NCI-H345 treated with DMSO at 0.1 percent for 48 hours (cell line): ENCODE data around the gene CD79A.

ENCODE experiments used
- DNase-seq: peaks from one replicate; lab custom pipeline; 2025; ENCODE audit not compliant: unreplicated experiment; lab: John Stamatoyannopoulos, UW

The CD79A gene

DNA sequence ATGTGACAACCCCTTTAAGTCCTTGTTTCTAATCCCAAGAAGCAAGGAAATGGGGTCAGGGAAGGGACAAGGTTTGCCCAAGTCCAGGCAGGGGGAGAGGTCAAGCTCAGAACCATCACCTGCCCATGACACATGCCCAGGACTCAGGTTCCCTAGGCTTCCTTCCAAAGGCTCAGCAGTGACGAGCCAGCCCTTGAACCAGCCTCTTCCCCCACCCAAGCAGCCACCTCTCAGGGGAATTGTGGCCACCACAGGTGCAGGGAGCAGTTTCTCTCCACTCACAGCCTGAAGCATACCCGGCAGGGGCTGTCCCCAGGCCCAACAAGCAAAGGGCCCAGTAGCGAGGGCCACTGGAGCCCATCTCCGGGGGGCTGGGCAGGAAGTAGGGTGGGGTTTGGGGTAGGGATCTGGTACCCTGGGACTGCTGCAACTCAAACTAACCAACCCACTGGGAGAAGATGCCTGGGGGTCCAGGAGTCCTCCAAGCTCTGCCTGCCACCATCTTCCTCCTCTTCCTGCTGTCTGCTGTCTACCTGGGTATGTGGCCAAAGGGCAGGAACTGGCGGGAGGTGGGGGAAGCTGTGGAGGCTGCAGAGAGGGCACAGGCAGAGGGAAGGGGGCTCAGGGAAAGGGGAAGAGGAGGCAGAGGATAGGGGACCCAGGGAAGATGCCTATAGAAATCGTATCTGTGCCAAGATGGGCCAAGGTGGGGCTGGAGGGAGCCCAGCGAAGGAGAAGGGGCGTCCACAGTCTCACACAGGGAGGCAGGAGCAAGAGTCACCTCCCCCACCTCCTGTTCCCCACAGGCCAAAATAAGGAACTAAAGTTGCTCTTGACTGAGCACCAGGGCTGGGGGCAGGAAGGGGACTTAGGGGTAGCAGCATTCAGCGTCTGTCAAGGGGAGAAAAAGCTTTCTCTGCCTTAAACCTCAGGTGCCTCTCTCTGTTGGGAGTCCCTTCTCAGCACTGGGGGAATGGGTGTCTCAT, at the start of gene CD79A:
TSS of gene CD79A (plus strand) at position 433 of the 986 bp plus-strand sequence. CDS start at position 459, 26 bp downstream.
- DNase-seq = no peak

DNA sequence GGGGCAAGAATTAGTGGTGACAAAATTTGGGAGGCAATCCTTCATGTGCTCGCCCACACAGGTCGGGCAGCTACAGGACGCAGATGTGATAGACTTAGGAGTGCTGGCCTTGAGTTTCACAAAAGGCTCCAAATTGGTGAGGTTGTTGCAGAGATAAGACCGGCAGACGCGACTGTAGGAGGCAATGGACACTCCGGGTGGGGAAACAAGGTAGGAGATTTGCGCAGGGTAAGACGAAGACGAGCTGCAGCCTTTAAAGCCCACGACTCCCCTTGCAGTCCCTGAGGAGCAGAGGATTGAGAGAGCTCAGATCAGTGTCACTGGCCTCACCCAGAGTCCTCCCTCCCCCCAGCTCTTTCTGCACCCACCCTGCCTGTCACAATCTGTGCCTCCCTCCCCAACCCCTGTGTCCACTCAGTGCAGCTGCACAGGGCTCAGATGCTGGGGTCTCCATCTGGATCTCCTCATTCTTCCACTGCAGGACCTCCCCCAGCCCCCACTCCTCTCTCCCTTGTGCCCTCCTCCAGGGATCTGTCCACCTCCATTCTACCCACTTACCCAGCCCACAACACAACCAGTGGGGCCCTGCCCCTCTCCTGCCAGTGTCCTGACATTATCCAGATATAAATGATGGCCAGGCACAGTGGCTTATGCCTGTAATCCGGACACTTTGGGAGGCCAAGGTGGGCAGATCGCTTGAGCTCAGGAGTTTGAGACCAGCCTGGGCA, 38.9 kb upstream of the CD79A start:
- DNase-seq = no peak

DNA sequence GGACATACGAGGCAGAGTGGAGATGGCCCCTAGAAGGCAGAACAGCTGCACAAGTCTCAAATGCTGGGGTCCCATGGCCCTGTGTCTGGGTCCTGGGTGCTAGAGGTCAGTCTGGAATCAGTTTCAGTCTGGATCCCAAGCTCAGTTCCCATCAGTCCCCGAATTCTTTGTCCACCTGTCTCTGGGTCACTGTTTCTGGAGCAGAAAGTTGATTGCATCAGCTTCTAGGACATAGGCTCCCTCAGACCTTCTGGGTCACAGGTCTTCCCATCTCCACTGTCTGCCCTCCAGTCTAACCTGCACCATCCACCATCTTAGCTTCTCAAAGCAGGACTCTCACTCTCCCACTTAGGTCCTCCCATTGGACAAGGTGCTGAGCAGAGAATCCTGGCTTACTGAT, 37.9 kb upstream of the CD79A start:
- DNase-seq = no peak

DNA sequence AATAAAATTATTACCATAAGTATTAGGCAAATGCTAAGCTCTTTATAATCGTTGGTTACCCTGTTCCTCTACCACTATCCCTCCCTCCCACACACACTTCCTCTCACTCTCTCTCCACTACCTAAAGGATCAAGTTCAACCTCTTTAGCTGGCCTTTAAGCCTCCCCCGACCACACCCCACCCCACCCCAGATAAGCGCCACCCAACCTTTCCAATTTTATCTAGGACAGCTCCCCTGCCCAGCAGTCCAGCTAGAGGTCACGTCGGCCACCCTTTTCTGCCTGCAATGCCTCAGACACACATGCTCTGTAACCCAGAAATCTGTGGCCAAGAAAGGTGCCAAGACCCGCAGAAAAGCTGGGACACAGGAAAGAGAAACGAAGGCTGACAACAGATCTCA, 33.7 kb upstream of the CD79A start:
- DNase-seq = no peak

DNA sequence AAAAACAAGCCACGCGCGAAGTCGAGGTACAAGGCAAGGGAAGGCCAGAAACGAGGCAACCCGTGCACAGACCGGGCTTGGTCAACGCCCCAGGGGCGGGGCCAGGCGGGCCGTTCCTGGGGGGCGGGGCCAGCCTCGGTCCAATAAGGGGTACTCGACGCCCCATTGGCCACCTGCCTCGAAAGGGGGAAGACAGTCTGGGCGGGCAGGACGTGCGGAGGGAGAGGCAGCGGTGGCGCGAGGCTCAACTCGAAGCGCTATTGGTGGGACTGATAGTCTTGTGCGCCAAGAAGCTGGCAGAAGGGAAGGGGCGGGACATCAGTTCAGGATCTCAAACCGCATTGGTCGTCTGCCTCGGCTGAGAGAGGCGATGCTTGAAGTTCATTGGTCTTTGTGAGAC, 32.5 kb upstream of the CD79A start, which contains the start of gene LYPD4:
TSS of gene LYPD4 (minus strand) at position 83 of the 400 bp plus-strand sequence. CDS start 5,398 bp downstream, outside the sequence.
- DNase-seq = no peak

DNA sequence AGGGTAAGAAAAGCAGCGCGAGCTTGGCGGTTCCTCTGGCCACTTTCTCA, 32.3 kb upstream of the CD79A start, which contains the start of gene DMRTC2:
TSS of gene DMRTC2 (plus strand) at position 42 of the 50 bp plus-strand sequence. CDS start 2,387 bp downstream, outside the sequence.
- DNase-seq = no peak

DNA sequence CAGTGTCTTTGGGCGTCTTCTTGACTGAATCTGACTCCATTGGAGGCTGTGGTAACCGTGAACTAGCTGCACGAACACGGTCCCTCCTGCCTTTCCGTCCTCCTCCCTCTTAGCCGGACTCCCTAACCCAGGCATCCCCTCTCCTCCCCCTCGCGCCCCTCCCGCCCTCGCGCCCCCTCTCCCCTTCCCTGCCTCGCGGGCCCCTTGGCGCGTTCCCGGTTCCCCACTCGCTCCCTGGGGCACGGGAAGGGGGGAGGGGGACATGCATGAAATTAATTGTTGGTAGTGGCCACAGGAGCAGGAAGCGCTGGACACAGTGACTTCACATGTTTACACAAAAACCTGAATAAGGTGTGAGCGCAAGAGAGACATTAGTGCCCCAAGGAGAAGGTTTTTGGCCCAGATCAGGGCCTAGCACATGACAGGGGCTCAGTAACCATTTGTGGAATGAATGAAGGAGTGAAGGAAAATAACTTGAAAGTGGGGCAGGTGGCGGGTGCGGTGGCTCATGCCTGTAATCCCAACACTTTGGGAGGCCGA, 32.0 kb upstream of the CD79A start:
- DNase-seq = no peak

DNA sequence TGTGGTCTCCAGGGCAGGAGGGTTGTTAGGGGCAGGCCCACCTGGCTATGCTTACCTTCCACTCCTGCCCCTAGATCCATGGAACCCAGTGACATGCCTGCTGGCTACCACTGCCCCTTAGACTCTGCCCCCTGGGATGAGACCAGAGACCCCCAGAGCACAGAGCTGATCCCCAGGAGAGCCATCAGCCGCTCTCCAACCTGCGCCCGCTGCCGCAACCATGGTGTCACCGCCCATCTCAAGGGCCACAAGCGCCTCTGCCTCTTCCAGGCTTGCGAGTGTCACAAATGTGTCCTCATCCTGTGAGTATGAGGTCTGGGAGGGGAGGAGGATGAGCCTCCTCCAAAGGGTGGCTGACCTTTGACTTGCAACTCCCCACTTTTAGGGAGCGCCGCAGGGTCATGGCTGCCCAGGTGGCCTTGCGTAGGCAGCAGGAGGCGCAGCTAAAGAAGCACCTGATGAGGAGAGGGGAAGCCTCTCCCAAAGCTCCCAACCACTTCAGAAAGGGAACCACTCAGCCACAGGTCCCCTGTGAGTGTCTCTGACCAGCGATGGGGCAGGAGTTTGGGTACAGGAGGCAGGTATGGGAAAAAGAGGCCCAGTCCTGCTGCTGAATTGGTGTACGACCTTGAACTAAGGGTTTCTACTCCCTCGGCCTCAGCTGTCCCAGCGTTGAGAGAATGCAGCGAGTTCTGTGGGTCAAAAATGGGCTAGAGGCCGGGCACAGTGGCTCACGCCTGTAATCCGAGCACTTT, 29.6 kb upstream of the CD79A start:
- no peak for DNase-seq

DNA sequence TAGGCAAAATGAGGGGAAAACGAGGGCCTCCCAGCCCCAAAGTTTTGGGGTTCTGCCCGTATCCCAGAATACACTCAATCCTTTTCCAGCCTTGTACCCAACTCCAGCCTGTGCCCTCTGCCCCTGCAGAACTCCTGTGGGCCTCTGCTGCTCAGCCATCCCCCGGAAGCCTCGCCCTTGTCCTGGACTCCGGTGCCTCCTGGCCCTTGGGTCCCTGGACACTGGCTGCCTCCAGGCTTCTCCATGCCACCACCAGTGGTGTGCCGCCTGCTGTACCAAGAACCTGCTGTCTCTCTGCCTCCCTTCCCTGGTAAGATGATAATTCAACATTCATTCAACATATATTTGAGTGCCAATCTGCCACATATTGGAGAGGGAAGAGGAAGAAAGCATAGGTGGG, 28.4 kb upstream of the CD79A start:
- no peak for DNase-seq

DNA sequence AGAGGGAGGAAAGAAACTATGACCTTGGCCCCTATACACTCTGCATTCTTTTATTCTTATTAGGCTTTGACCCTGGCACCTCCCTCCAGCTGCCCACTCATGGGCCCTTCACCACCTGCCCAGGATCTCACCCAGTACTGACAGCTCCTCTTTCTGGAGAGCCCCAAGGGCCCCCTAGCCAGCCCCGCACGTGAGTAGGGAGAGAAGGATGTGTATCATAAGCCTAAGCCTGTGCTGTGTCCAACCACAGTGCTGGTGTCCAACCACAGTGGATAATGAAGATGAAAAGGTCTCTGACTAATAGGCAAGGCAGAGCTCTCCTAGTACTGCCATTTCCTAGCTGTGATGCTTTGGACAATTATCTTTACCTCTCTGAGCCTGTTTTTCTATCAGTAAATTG, 28.0 kb upstream of the CD79A start:
- DNase-seq = no peak

DNA sequence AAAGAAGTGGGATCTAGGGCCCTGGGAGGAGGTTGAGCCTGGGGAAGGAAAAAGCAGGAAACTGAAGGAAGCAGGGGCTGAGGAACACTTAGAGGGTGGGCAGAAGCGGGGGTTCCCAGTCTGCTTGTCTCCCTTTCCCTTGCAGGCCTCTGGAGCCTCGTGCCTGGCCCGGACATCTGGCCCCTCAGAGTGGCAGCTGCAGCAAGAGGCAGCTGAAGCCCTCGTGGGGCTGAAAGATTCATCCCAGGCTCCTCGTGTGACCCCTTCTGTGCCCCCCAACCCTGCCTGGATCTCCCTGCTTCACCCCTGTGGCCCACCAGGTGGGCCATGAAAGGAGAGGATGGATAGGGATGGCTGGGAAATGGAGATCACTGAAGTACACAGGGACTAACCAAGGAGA, 26.7 kb upstream of the CD79A start:
- no peak for DNase-seq

DNA sequence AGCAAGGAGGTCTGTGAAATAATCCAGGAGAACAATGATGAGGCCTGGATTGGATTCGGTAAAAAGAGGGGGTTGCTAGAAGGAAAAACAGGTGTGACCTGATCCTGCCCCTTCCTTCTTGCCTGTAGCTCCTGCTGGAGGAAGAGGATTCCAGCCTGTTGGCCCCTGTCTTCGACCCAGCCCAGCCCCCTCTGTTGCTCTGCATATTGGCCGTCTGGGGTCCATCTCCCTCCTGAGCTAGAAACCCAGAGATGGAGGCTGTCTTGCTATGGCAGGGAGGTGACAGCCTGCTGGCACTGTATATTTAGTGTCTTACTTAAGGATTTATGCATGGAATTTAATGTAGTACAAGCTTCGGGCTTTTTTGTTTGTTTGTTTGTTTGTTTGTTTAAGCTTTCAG, 25.6 kb upstream of the CD79A start:
- DNase-seq = no peak

DNA sequence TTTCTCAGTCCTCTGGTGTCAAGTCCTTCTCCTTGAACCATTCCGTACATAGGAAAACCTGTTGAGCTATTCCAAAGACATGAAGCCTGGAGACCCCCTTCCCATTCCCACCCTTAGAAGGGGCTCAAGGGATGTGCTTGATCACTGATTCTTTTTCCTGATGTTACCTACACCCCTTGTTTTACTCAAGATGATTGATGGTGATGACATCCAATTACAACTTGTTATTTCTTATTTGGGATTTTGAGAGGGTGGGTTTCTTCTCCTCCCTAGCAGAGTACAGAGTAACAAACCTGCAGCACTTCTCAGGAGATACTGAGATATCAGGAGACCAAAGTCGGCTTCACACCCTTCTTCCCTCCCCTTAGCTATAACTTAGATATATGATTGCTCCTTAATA, 23.7 kb upstream of the CD79A start:
- no peak for DNase-seq

DNA sequence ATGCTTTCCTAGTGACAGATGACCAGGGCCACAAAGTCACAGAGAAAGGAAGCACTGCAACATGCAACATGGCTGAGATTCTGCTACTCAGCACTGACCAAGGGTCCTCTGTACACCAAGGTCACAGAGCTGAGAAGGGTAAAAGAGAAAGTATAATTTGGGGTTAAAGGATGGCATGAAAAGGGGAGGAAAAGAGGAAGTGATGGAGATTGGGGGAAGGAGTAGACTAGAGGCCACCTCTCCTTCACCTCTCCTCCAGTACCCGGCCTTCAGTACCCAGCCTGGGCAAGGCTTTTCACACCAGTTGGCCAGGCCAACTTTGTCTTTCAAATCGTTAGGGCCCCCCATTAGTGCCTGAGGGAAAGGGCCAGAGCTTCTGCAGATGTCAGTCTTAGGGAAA, 23.3 kb upstream of the CD79A start:
- DNase-seq = no peak

DNA sequence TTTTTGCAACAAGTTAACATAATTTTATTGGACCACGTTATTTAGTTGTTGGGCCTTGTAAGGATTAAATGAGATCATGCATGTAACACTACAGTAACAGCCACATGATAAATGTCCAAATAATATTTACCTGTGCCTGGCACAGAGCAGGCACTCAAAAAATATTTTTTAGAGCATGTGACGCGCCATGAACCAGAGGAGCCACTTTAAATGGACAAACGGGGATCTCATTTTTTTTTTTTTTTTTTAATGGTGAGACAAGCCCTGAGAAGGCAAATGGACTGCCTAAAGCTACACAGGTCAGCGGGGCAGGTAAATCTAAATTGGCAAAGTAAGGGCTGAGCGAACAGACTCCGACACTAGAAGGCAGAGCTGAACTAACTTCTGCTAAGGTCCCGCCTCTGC, 17.9 kb upstream of the CD79A start:
- no peak for DNase-seq

DNA sequence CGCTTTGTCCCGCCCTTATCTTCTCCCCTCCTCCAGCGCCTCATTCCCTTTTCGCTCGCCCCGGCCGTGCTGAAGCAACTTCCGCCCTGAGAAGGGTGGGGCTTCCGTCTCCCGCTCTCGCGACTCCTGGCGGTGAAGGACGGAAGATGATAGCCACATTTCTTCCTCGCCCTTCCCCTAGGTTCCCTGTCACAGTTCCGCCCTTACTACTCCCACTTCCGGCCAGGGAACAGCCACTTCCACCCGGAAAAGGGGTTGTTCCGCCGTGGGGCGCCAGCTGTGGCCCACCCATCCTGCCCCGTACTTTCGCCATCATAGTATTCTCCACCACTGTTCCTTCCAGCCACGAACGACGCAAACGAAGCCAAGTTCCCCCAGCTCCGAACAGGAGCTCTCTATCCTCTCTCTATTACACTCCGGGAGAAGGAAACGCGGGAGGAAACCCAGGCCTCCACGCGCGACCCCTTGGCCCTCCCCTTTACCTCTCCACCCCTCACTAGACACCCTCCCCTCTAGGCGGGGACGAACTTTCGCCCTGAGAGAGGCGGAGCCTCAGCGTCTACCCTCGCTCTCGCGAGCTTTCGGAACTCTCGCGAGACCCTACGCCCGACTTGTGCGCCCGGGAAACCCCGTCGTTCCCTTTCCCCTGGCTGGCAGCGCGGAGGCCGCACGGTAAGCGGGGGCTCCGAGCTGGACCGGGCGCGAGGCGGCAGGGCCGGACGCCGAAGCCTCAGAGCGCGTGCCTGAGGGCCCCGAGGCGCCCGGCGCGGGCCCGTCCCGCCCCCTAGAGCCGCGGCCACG, 17.3 kb upstream of the CD79A start, which contains the start of gene RPS19:
TSS of gene RPS19 (plus strand) at position 638 of the 801 bp plus-strand sequence. CDS start 520 bp downstream, outside the sequence.
- peak; percentile 84 for DNase-seq

DNA sequence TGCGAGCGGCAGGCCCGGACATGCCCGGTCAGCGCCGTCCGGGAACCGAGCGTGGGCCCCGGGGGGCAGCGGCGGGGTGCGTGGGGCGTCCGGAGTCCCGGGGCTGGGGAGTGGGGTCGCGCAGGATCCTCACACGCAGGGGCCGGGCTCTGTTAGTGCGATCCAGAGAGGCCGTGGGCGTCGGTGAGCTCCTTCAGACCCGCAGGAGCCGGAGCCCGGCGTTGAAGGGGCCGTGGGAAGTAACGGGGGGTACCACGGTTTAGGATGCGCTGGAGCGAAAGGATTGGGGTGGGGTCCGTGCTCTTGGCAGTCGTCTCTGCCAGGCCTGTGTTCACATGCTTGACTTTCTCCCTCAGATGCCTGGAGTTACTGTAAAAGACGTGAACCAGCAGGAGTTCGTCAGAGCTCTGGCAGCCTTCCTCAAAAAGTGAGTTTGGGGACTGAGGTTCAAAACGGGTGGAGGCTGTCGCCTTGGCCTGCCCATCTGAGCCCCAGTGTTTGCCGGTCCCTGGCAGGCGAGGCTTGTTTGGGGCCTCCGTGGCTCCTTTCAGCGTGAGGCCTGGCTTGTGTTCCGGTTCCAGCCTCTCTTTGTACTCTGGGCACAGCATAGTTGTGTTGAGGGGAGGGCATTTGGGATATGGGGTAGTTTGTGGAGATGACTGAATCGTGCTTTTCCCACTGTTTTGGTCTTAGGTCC, 16.5 kb upstream of the CD79A start:
- no peak for DNase-seq

DNA sequence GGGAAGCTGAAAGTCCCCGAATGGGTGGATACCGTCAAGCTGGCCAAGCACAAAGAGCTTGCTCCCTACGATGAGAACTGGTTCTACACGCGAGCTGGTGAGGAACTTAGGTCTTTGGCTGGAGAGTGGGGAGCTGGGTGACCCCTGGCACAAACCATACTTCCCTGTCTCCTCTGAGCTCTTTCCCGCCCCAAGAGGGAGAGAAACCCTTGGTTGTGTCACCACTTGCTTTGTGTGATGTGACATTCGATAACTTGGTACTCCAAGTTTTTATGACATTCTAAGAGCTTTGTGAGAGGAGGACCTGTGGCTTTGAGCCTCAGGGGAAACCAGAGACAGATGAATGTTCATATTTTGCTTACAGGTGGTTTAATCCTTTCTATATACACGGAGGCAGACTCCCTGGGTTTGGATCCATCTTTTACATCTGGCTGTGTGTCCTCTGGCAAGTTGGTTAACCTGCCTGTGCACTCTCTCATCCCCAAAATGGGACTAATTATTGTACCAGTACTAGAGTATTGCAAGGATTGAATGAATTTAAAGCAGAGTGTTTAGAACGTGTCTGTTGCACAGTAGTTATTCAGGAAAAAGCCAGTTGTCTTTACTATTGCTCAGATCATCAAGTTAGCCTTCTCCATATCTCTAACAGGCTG, 15.8 kb upstream of the CD79A start:
- no peak for DNase-seq

DNA sequence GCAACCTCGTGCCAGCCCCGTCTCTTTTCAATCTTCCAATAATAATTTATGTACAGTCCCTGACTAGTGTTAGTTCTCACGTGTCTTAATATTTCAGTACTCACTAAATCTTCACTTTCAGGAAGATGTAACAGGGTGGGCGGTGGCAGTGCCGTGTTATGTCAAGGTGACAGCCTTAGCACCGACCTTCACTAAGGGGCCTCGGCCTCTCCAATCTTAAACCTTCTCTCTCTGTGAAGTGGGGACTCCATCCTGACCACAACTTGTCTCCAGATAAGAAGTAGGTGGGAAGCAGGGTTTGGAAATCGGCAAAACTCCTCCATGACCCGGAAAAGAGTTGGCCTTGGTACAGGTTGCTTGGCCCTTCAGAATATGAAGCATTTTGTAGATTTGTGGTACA, 15.2 kb upstream of the CD79A start:
- DNase-seq = no peak
